WI38 (cell line): Measurements from ENCODE around the gene MTA3.

Experiments
- H3K4me3 ChIP-seq: 2 replicates; pipeline ENCODE4 v1.5.1; 2011; ENCODE audit warnings: low read depth, mild to moderate bottlenecking, control low read depth, low read length
- CTCF ChIP-seq: IDR thresholded peaks from 2 replicates; pipeline ENCODE4 v1.5.1; 2012; ENCODE audit warnings: low read depth, mild to moderate bottlenecking, control low read depth, low read length

MTA3 gene

GRCh38 chr2:42652086-42652485, 83.7 kb downstream of the MTA3 start:
- no peak for TF ChIP-seq CTCF
- H3K4me3 ChIP-seq = no peak overlapping the region

DNA sequence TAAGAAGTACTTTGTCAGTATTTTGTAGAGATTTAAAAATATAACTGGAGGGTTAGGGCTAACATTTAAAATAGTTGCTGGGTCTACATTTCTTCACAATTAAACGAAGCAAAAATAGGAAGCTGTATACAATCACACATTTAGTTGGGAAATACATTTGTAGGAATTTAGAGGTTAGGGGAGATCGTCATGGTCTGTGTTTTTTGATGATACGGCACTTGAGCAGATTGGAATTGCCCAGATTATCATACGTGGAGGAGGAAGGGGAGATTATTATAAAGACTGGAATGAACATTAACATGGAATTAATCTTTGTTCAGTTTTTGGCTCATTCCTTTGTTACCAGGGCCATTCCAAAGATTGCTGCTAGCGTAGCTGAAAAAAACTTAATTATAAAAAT, 84.6 kb downstream of the MTA3 start:
- no peak for TF ChIP-seq CTCF
- H3K4me3 ChIP-seq = no peak overlapping the region

- no peak for TF ChIP-seq CTCF
Observed at GRCh38 chr2:42653908-42654445, 85.5 kb downstream of the MTA3 start.

GRCh38 chr2:42658306-42658705, 89.9 kb downstream of the MTA3 start:
- TF ChIP-seq CTCF = no peak
- no peak overlapping the region for H3K4me3 ChIP-seq

More at GRCh38 chr2:42653908-42654445, 85.5 kb downstream of the MTA3 start:
- no peak overlapping the region for H3K4me3 ChIP-seq

GRCh38 chr2:42659609-42660008, 91.2 kb downstream of the MTA3 start:
- TF ChIP-seq CTCF = no peak
- no peak overlapping the region for H3K4me3 ChIP-seq

GRCh38 chr2:42663106-42663780, 94.8 kb downstream of the MTA3 start:
- peak; percentile 100 for TF ChIP-seq CTCF
- H3K4me3 ChIP-seq = no peak overlapping the region

DNA sequence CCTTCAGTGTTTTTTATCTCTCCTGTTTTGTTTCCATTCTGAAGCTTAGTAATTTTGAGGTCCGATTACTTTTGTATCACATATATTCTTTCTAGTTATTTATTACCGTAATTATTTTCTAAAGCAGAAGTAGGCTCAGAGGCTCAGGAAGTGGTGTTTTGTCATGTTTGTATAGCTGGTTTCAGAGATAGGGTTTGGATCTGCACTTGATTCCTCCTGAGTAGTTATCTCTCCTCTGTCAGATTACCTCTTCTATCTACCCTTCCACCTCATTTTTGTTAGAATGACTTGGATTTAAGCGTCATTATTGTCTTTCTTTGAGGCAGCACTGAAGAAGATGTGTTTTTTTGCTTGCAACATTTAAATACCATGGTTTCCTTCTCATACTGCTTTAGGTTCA, 95.4 kb downstream of the MTA3 start:
- TF ChIP-seq CTCF = no peak

More for the DNA sequence above, 95.4 kb downstream of the MTA3 start:
- no peak overlapping the region for H3K4me3 ChIP-seq
